IMR-90 (cell line): Measurements from ENCODE around the gene BCDIN3D. TPM values are rescaled to one million over a fixed set of nuclear protein-coding genes. Genes with fewer than 3 reads are reported as not detected.

ENCODE experiments used
- ATAC-seq: fragments of 200-7000 bp; cut with Tn5 transposase; 2 replicates; pipeline ENCODE4 v1.9.1; 2020; ENCODE audit warnings: low read depth, mild to moderate bottlenecking, moderate library complexity
- BruUV-seq: library from RNA; stranded (reverse); fragments of 400-500 nt; replicated peaks from 2 replicates; lab custom pipeline; 2021; lab: Mats Ljungman, UMichigan
- CTCF ChIA-PET: fragments of 300-600 bp; formaldehyde crosslinking; extraction: SDS; loops from one replicate; lab custom pipeline; 2021; ENCODE audit warnings: antibody characterized with exemption; lab: Yijun Ruan, JAX
- POLR2A ChIA-PET: fragments of 300-600 bp; sonication (Branson Sonifier 250); formaldehyde crosslinking; loops from one replicate; lab custom pipeline; 2022; ENCODE audit warnings: antibody characterized with exemption; ENCODE audit not compliant: unreplicated experiment; lab: Charles Lee
- DNase-seq: peaks from one replicate; pipeline ENCODE4 v3.0.0; 2013
- H2AFZ ChIP-seq: replicated peaks from 2 replicates; pipeline ENCODE3; 2013; ENCODE audit warnings: low read length, mild to moderate bottlenecking; ENCODE audit not compliant: poor library complexity
- H2AK5ac ChIP-seq: 2 replicates; pipeline ENCODE4 v1.6.1; 2013; ENCODE audit warnings: low read depth, low read length, inconsistent platforms
- H2AK9ac ChIP-seq: replicated peaks from 2 replicates; pipeline ENCODE3; 2013; ENCODE audit warnings: mild to moderate bottlenecking, low read depth, low read length, moderate library complexity; ENCODE audit not compliant: poor library complexity
- H2BK120ac ChIP-seq: 2 replicates; pipeline ENCODE4 v1.6.1; 2013; ENCODE audit warnings: low read depth, low read length, inconsistent platforms
- H2BK15ac ChIP-seq: 3 replicates; pipeline ENCODE4 v1.6.1; 2013; ENCODE audit warnings: low read depth, low read length, inconsistent platforms
- H2BK20ac ChIP-seq: 2 replicates; pipeline ENCODE4 v1.6.1; 2013; ENCODE audit warnings: low read depth, mild to moderate bottlenecking, inconsistent platforms, low read length, moderate library complexity
- H2BK5ac ChIP-seq: 2 replicates; pipeline ENCODE4 v1.6.1; 2013; ENCODE audit warnings: mild to moderate bottlenecking, low read depth, low read length, inconsistent platforms; ENCODE audit not compliant: poor library complexity, severe bottlenecking
- H3K14ac ChIP-seq: replicated peaks from 2 replicates; pipeline ENCODE4 v1.6.1; 2013; ENCODE audit warnings: low read depth, low read length, inconsistent platforms
- H3K18ac ChIP-seq: 2 replicates; pipeline ENCODE4 v1.6.1; 2013; ENCODE audit warnings: low read depth, low read length, control low read depth
- H3K23ac ChIP-seq: 2 replicates; pipeline ENCODE4 v1.6.1; 2013; ENCODE audit warnings: low read depth, low read length, inconsistent platforms
- H3K27ac ChIP-seq: 2 replicates; pipeline ENCODE4 v1.5.1; 2013; ENCODE audit warnings: mild to moderate bottlenecking, control low read depth, low read length; ENCODE audit not compliant: insufficient read depth
- H3K27me3 ChIP-seq: 2 replicates; pipeline ENCODE4 v1.6.1; 2013; ENCODE audit warnings: low read length; ENCODE audit not compliant: control insufficient read depth, insufficient read depth
- H3K36me3 ChIP-seq: 2 replicates; pipeline ENCODE4 v1.6.1; 2013; ENCODE audit warnings: low read length, mixed read lengths; ENCODE audit not compliant: control insufficient read depth, insufficient read depth
- H3K4ac ChIP-seq: 2 replicates; pipeline ENCODE4 v1.6.1; 2013; ENCODE audit warnings: low read depth, low read length, inconsistent platforms
- H3K4me1 ChIP-seq: 2 replicates; pipeline ENCODE4 v1.6.1; 2013; ENCODE audit warnings: low read length, mixed read lengths; ENCODE audit not compliant: control insufficient read depth, insufficient read depth
- H3K4me2 ChIP-seq: 2 replicates; pipeline ENCODE4 v1.6.1; 2013; ENCODE audit warnings: low read depth, mild to moderate bottlenecking, control low read depth, low read length, moderate library complexity
- H3K4me3 ChIP-seq: 2 replicates; pipeline ENCODE4 v1.5.1; 2013; ENCODE audit warnings: low read depth, mild to moderate bottlenecking, control low read depth, low read length, moderate library complexity; ENCODE audit not compliant: insufficient read depth
- H3K56ac ChIP-seq: 2 replicates; pipeline ENCODE4 v1.6.1; 2013; ENCODE audit warnings: low read length, inconsistent platforms; ENCODE audit not compliant: insufficient read depth; ENCODE audit errors: extremely low read depth
- H3K79me1 ChIP-seq, 2 experiments: 2 replicates each; pipeline ENCODE4 v1.6.1; 2013; ENCODE audit warnings: low read length in 2 of 2, inconsistent platforms in 1 of 2, low read depth in 1 of 2
- H3K9ac ChIP-seq: 2 replicates; pipeline ENCODE4 v1.6.1; 2013; ENCODE audit warnings: low read depth, low read length, control low read depth
- H3K9me1 ChIP-seq: 2 replicates; pipeline ENCODE4 v1.6.1; 2013; ENCODE audit warnings: low read length, inconsistent platforms; ENCODE audit not compliant: insufficient read depth
- H3K9me3 ChIP-seq: 2 replicates; pipeline ENCODE4 v1.6.1; 2013; ENCODE audit warnings: low read length; ENCODE audit not compliant: control insufficient read depth, insufficient read depth
- H4K20me1 ChIP-seq: 2 replicates; pipeline ENCODE4 v1.6.1; 2013; ENCODE audit warnings: low read length, inconsistent platforms; ENCODE audit not compliant: insufficient read depth
- H4K5ac ChIP-seq: 2 replicates; pipeline ENCODE4 v1.6.1; 2013; ENCODE audit warnings: mild to moderate bottlenecking, low read depth, low read length, control low read depth
- H4K8ac ChIP-seq, 2 experiments: 2 replicates each; pipeline ENCODE4 v1.6.1; 2013; ENCODE audit warnings: low read depth in 2 of 2, low read length in 2 of 2, control low read depth in 1 of 2, inconsistent platforms in 1 of 2
- H4K91ac ChIP-seq: 2 replicates; pipeline ENCODE4 v1.6.1; 2013; ENCODE audit warnings: low read depth, low read length, inconsistent platforms; ENCODE audit not compliant: insufficient read depth
- CEBPB ChIP-seq: IDR thresholded peaks from 2 replicates; pipeline ENCODE4 v1.6.1; 2012; ENCODE audit warnings: low read depth, low read length, improper control_type of control experiment
- CHD1 ChIP-seq: IDR thresholded peaks from 2 replicates; pipeline ENCODE4 v1.6.1; 2012; ENCODE audit warnings: low read depth, low read length, improper control_type of control experiment
- FOS ChIP-seq: fragments of 150-350 bp; IDR thresholded peaks from 2 replicates; pipeline ENCODE4 v1.6.1; 2016; ENCODE audit warnings: low read depth, low read length
- MAZ ChIP-seq: IDR thresholded peaks from 2 replicates; pipeline ENCODE4 v1.6.1; 2012; ENCODE audit warnings: low read depth, mild to moderate bottlenecking, low read length, improper control_type of control experiment, moderate library complexity, borderline replicate concordance
- NFE2L2 ChIP-seq: fragments of 150-350 bp; IDR thresholded peaks from 2 replicates; pipeline ENCODE4 v1.6.1; 2016; ENCODE audit warnings: low read depth, mild to moderate bottlenecking, low read length
- RAD21 ChIP-seq: IDR thresholded peaks from 2 replicates; pipeline ENCODE4 v1.6.1; 2012; ENCODE audit warnings: low read length, improper control_type of control experiment
- WGBS, 2 experiments: methylation state at CpG; one replicate each; pipeline versions ENCODE4 v1.1.5 to v1.1.7; 2013; ENCODE audit warnings: missing lambda C conversion rate in 2 of 2; ENCODE audit not compliant: insufficient read length in 1 of 2; ENCODE audit errors: extremely low coverage in 2 of 2; 5-methylcytosine and 5-hydroxymethylcytosine counted together
- dilution Hi-C: fragments of 300-500 bp; cut with HindIII; formaldehyde crosslinking; loops from one replicate; pipeline ENCODE4 v1.14.3; 2018; ENCODE audit warnings: low sequenced_read_pairs; ENCODE audit not compliant: unreplicated experiment
- in situ Hi-C: fragments of 300-500 bp; cut with MboI; formaldehyde crosslinking; loops from 3 replicates; pipeline ENCODE4 v1.14.3; 2019; ENCODE audit warnings: low sequenced_read_pairs, inconsistent platforms, mixed read lengths
- intact Hi-C: fragments of 100-400 bp; cut with micrococcal nuclease; formaldehyde crosslinking; loops from 2 replicates; pipeline ENCODE4 v1.10.0; 2022
- polyA plus RNA-seq, 3 experiments: library from polyadenylated mRNA; depleted of rRNA; stranded (reverse); fragments of >200 nt; gene quantifications; 2 replicates each; pipeline ENCODE4 v1.2.3, GENCODE V29; 2012; ENCODE audit warnings: low replicate concordance in 1 of 3
- total RNA-seq: library from RNA; depleted of rRNA; stranded (reverse); fragments of >200 nt; gene quantifications from 2 replicates; pipeline ENCODE4 v1.2.3, GENCODE V29; 2012
- TF ChIP-seq, protein P1 (sequence below): fragments of 150-350 bp; IDR thresholded peaks from 2 replicates; pipeline ENCODE4 v1.6.1; 2017; ENCODE audit warnings: mild to moderate bottlenecking, antibody characterized with exemption, low read length, low read depth
- TF ChIP-seq, protein P2 (sequence below): fragments of 150-350 bp; IDR thresholded peaks from 2 replicates; pipeline ENCODE4 v1.6.1; 2016; ENCODE audit warnings: low read depth, mild to moderate bottlenecking, low read length, moderate library complexity, borderline replicate concordance

The BCDIN3D gene
- total and polyA plus RNA-seq, 2 of the 4 experiments (the other 2 are of a cell fraction), result 2.3 TPM

DNA sequence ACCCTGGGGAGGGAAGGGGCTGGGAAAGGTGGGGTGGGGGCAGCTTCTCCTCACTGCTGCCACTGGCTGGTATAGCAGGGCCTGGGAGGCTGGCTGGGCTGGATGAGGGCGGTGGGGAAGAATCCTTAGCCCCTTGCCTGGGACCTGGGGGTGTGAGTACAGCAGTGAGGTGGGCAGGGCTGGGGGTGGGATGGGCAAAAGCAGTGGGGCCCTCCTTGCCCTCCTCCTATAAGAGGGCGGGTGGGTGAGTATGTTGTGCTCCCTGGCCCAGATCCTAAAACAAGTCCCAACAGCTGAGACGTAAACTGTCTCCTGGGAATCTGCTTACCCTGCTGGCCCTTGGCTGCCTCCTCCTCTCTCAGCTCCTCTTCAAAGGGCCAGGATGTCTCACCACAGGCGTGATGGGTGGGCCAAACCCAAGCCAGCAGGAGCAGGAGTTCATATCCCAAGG is 16.9 kb downstream of the BCDIN3D start:
- H3K56ac ChIP-seq, result no peak overlapping the region
- no peak overlapping the region for H2BK120ac ChIP-seq
- no peak overlapping the region for H4K8ac ChIP-seq
- H4K5ac ChIP-seq, result no peak overlapping the region
- no peak overlapping the region for H2AFZ ChIP-seq
- no peak overlapping the region for H3K4me3 ChIP-seq
- H2BK5ac ChIP-seq, result peak overlapping the region; percentile 59
- H3K9ac ChIP-seq, result peak overlapping the region; percentile 28; the same call in 1 of the 2 replicates
- 50% methylated on average over 1 of the region's 4 CpGs; no CpG with 5 or more reads in 1 of the 2 experiments for WGBS, 2 experiments
- peak; percentile 53 for DNase-seq
- H3K4me1 ChIP-seq, result peaks cover 27% of the 10 kb centered on the region
- ATAC-seq, result no peak
- BruUV-seq, result no TSS peak
- peak overlapping the region; percentile 93; the same call in 1 of the 2 replicates for H3K4me2 ChIP-seq
- H3K9me3 ChIP-seq, result no peaks in the 10 kb centered on the region
- CTCF ChIA-PET, result interaction anchor here (1.0 kb wide), 1 partner anchor 13 kb away, joined by 3 read pairs; no protein-coding TSS in a partner anchor
- peak overlapping the region; percentile 19; the same call in 1 of the 2 replicates for H3K14ac ChIP-seq
- peak overlapping the region; percentile 92; the same call in 1 of the 2 replicates for H3K23ac ChIP-seq
- no peak overlapping the region for H2BK20ac ChIP-seq
- H3K27me3 ChIP-seq, result no peaks in the 10 kb centered on the region
- no peak overlapping the region for H3K18ac ChIP-seq
- dilution Hi-C loops (no loop called here), in situ Hi-C loops (no loop called here), intact Hi-C loops (no loop called here)
- peaks cover 67% of the 10 kb centered on the region for H4K20me1 ChIP-seq
- H2AK9ac ChIP-seq, result peak overlapping the region; percentile 10
- peak overlapping the region; percentile 61 for H3K27ac ChIP-seq
- TF ChIP-seq CHD1 (no peak), CEBPB (no peak), MAZ (no peak), FOS (no peak), RAD21 (no peak), NFE2L2 (no peak)
- TF ChIP-seq, protein P1, sequence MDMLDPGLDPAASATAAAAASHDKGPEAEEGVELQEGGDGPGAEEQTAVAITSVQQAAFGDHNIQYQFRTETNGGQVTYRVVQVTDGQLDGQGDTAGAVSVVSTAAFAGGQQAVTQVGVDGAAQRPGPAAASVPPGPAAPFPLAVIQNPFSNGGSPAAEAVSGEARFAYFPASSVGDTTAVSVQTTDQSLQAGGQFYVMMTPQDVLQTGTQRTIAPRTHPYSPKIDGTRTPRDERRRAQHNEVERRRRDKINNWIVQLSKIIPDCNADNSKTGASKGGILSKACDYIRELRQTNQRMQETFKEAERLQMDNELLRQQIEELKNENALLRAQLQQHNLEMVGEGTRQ, result no peak
- TF ChIP-seq, protein P2, sequence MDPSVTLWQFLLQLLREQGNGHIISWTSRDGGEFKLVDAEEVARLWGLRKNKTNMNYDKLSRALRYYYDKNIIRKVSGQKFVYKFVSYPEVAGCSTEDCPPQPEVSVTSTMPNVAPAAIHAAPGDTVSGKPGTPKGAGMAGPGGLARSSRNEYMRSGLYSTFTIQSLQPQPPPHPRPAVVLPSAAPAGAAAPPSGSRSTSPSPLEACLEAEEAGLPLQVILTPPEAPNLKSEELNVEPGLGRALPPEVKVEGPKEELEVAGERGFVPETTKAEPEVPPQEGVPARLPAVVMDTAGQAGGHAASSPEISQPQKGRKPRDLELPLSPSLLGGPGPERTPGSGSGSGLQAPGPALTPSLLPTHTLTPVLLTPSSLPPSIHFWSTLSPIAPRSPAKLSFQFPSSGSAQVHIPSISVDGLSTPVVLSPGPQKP, result no peak
- H3K36me3 ChIP-seq, result peaks cover 6% of the 10 kb centered on the region; the same call in 1 of the 2 replicates
- 0 out of 2 replicates have a peak overlapping the region, but pooled peaks have one; percentile 36 for H3K4ac ChIP-seq
- H2AK5ac ChIP-seq, result peak overlapping the region; percentile 75; the same call in 1 of the 2 replicates
- H2BK15ac ChIP-seq, result no peak overlapping the region
- H4K91ac ChIP-seq, result no peak overlapping the region
- peaks cover 20 to 80% of the 10 kb centered on the region in 2 experiments for H3K79me1 ChIP-seq
- H3K9me1 ChIP-seq, result peaks cover 32% of the 10 kb centered on the region
- POLR2A ChIA-PET, result interaction anchor here (0.6 kb wide), 1 partner anchor 66 kb away, joined by 13 read pairs; no protein-coding TSS in a partner anchor
